Endothelial cell of umbilical vein (primary cell): ENCODE results near the gene HAGH. TPM values are rescaled to one million over a fixed set of nuclear protein-coding genes. Genes with fewer than 3 reads are reported as not detected.

ENCODE experiments used
- BruUV-seq: library from RNA; stranded (reverse); fragments of 400-500 nt; replicated peaks from 2 replicates; lab custom pipeline; 2021; lab: Mats Ljungman, UMichigan
- CTCF ChIA-PET: fragments of 300-600, 350-600 bp; sonication (Branson Sonifier 250); formaldehyde crosslinking; loops from one replicate; lab custom pipeline; 2021; ENCODE audit warnings: antibody characterized with exemption, inconsistent platforms; lab: Charles Lee
- POLR2A ChIA-PET: fragments of 300-600, 350-600 bp; sonication (Branson Sonifier 250); formaldehyde crosslinking; loops from one replicate; lab custom pipeline; 2021; ENCODE audit warnings: antibody characterized with exemption, inconsistent platforms; lab: Charles Lee
- DNase-seq: peaks from one replicate; pipeline ENCODE4 v3.0.0-alpha.2; 2011; ENCODE audit warnings: low read depth, low spot score
- FAIRE-seq: peaks from 2 replicates; lab custom pipeline; 2011; peaks lifted over from hg19 to GRCh38; lab: Jason Lieb, UNC
- H2AFZ ChIP-seq: 2 replicates; pipeline ENCODE4 v1.6.0; 2012; ENCODE audit warnings: low read depth, low read length, control low read depth, inconsistent platforms
- H3K27ac ChIP-seq: 2 replicates; pipeline ENCODE4 v1.5.1; 2011; ENCODE audit warnings: low read depth, mild to moderate bottlenecking, control low read depth, low read length, moderate library complexity; ENCODE audit not compliant: insufficient read depth
- H3K27me3 ChIP-seq, 2 experiments: 2 replicates each; pipeline versions ENCODE4 v1.6.0 to v1.6.1; 2011; ENCODE audit warnings: low read length in 2 of 2, mixed read lengths in 1 of 2; ENCODE audit not compliant: control insufficient read depth in 2 of 2, insufficient read depth in 2 of 2
- H3K36me3 ChIP-seq, 2 experiments: 2 replicates in 1 of 2; 3 replicates in 1 of 2; pipeline ENCODE4 v1.5.1; 2011; ENCODE audit warnings: low read length in 2 of 2, mild to moderate bottlenecking in 1 of 2, moderate library complexity in 1 of 2; ENCODE audit not compliant: control insufficient read depth in 2 of 2, insufficient read depth in 2 of 2; ENCODE audit errors: extremely low read depth in 1 of 2
- H3K4me1 ChIP-seq: 3 replicates; pipeline ENCODE4 v1.5.1; 2011; ENCODE audit warnings: mild to moderate bottlenecking, low read length; ENCODE audit not compliant: control insufficient read depth, insufficient read depth; ENCODE audit errors: extremely low read depth
- H3K4me2 ChIP-seq: 2 replicates; pipeline ENCODE4 v1.6.1; 2011; ENCODE audit warnings: low read length, control low read depth, mixed read lengths; ENCODE audit not compliant: insufficient read depth
- H3K4me3 ChIP-seq, 3 experiments: fragments of 200-600 bp in 1 of 3; sonication (generic), shearing (Covaris generic) in 1 of 3; replicated peaks in 1 of 3; 2 replicates each; pipeline ENCODE4 v1.5.1; 2011 to 2016; ENCODE audit warnings: control low read depth in 3 of 3, low read length in 3 of 3, mild to moderate bottlenecking in 2 of 3, inconsistent platforms in 1 of 3, low read depth in 1 of 3, moderate library complexity in 1 of 3; ENCODE audit not compliant: insufficient read depth in 1 of 3
- H3K79me2 ChIP-seq: 2 replicates; pipeline ENCODE4 v1.6.0; 2012; ENCODE audit warnings: low read length, inconsistent platforms; ENCODE audit not compliant: control insufficient read depth, insufficient read depth
- H3K9ac ChIP-seq: replicated peaks from 2 replicates; pipeline ENCODE3; 2011; ENCODE audit warnings: low read length, control low read depth; ENCODE audit not compliant: insufficient read depth; ENCODE audit errors: extremely low read depth
- H3K9me1 ChIP-seq: replicated peaks from 3 replicates; pipeline ENCODE4 v1.6.0; 2011; ENCODE audit warnings: mild to moderate bottlenecking, low read length; ENCODE audit not compliant: control insufficient read depth, insufficient read depth; ENCODE audit errors: extremely low read depth
- H3K9me3 ChIP-seq: replicated peaks from 2 replicates; pipeline ENCODE4 v1.5.1; 2012; ENCODE audit warnings: low read length, inconsistent platforms; ENCODE audit not compliant: control insufficient read depth, insufficient read depth
- H4K20me1 ChIP-seq: replicated peaks from 2 replicates; pipeline ENCODE3; 2011; ENCODE audit warnings: mild to moderate bottlenecking, low read length; ENCODE audit not compliant: control insufficient read depth, insufficient read depth; ENCODE audit errors: extremely low read depth
- EZH2 ChIP-seq: IDR thresholded peaks from 2 replicates; pipeline ENCODE4 v1.6.1; 2012; ENCODE audit warnings: borderline replicate concordance, low read depth, mild to moderate bottlenecking, moderate library complexity, low read length, inconsistent platforms; ENCODE audit not compliant: severe bottlenecking
- FOS ChIP-seq: IDR thresholded peaks from 2 replicates; pipeline ENCODE4 v1.6.1; 2011; ENCODE audit warnings: mild to moderate bottlenecking, low read length, moderate library complexity, borderline replicate concordance; ENCODE audit not compliant: insufficient read depth
- GATA2 ChIP-seq: IDR thresholded peaks from 2 replicates; pipeline ENCODE4 v1.7.0; 2011; ENCODE audit warnings: low read depth, mild to moderate bottlenecking, moderate library complexity, mixed read lengths, low read length; ENCODE audit not compliant: insufficient read length, insufficient read depth
- JUN ChIP-seq: IDR thresholded peaks from 2 replicates; pipeline ENCODE4 v1.6.1; 2011; ENCODE audit warnings: borderline replicate concordance, low read depth; ENCODE audit not compliant: insufficient read length, insufficient read depth
- MYC ChIP-seq: IDR thresholded peaks from one replicate; pipeline ENCODE4 v1.6.1; 2011; ENCODE audit warnings: mild to moderate bottlenecking, low read depth, low read length
- POLR2A ChIP-seq: IDR thresholded peaks from 2 replicates; pipeline ENCODE4 v1.6.1; 2012; ENCODE audit warnings: low read depth, mild to moderate bottlenecking, control low read depth, low read length
- POLR2AphosphoS5 ChIP-seq: IDR thresholded peaks from 2 replicates; pipeline ENCODE4 v1.6.1; 2012; ENCODE audit warnings: low read depth, mild to moderate bottlenecking, control low read depth, low read length, moderate library complexity; ENCODE audit not compliant: insufficient read depth
- dilution Hi-C: fragments of 300-500 bp; cut with MboI; formaldehyde crosslinking; loops from one replicate; pipeline ENCODE4 v1.15.0; 2019; ENCODE audit warnings: low sequenced_read_pairs; ENCODE audit not compliant: extremely low pct_ligation_motif_present
- intact Hi-C: fragments of 100-400 bp; cut with micrococcal nuclease; formaldehyde crosslinking; loops from one replicate; pipeline ENCODE4 v1.10.0; 2022
- polyA plus RNA-seq, 4 experiments: library from polyadenylated mRNA; depleted of rRNA in 3 of 4; stranded (reverse) in 3 of 4; unstranded in 1 of 4; fragments of >200 nt; gene quantifications; 2 replicates each; pipeline versions ENCODE4 v1.2.1 to v1.2.3, GENCODE V29; 2011 to 2012; ENCODE audit warnings: missing spikeins in 1 of 4
- total RNA-seq: library from RNA; stranded (reverse); gene quantifications from 2 replicates; pipeline ENCODE4 v1.2.3, GENCODE V29; 2021
- TF ChIP-seq, protein P1 (sequence below), 2 donors: IDR thresholded peaks; 1 replicate in 1 of 2; 2 replicates in 1 of 2; pipeline ENCODE4 v1.5.1; 2011; ENCODE audit warnings: low read length in 2 of 2, mild to moderate bottlenecking in 2 of 2, moderate library complexity in 2 of 2, control low read depth in 1 of 2, inconsistent platforms in 1 of 2, low read depth in 1 of 2; ENCODE audit not compliant: insufficient read depth in 1 of 2; ENCODE audit errors: extremely low read depth in 1 of 2
- TF ChIP-seq, protein P2 (sequence below): IDR thresholded peaks from 2 replicates; pipeline ENCODE4 v1.6.1; 2011; ENCODE audit not compliant: insufficient read depth, insufficient read length

The HAGH gene
- total and polyA plus RNA-seq, 2 donors (not counting 3 experiments of a cell fraction or from before 2014, with no cell fraction given), result 54.3 to 84.2 TPM

DNA sequence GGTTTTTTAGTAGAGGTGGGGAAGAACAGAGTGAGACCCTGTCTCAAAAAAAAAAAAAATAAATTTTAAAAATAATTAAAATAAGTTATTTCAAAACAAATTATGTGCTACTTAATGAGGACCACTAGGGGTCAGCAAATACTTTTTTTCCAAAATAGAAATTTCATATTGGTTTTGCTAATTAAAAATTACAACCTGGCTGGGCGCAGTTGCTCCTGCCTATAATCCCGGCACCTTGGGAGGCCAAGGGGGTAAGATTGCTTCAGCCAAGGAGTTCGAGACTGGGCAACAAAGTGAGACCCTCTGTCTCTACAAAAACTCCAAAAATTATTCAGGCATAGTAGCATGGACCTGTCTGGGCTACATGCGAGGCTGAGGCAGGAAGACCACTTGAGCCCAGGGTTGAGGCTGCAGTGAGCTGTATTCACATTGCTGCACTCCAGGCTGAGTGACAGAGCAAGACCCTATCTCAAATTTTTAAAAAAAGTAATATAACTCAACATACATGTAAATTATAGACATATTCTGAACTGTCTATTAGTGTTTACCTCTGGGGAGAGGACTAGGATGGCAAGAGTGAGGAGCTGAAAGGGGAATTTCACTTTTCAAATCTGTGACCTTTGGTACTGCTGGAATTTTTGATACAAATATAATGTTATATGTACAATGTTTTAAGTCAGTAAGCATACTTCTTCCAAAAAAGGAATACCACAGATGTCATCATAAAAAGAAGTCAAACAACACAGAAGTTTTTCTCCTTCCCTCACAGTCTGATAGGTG, 37.2 kb upstream of the HAGH start:
- ChIA-PET CTCF (interaction anchor here (0.6 to 1.2 kb wide), 10 partner anchors 11 to 277 kb away, joined by 3 to 12 read pairs (median 4); no protein-coding TSS in a partner anchor), POLR2A (no interaction called here)
- Histone ChIP-seq H3K4me2 (no peak overlapping the region), H3K36me3 (no peaks in the 10 kb centered on the region), H3K4me1 (no peaks in the 10 kb centered on the region), H3K9me3 (no peaks in the 10 kb centered on the region), H3K9me1 (no peaks in the 10 kb centered on the region), H3K27ac (no peak overlapping the region), H3K27me3 (peaks cover 15 to 27% of the 10 kb centered on the region in 2 experiments), H3K79me2 (no peaks in the 10 kb centered on the region), H2AFZ (no peak overlapping the region), H3K9ac (no peak overlapping the region), H3K4me3 (no peak overlapping the region), H4K20me1 (no peaks in the 10 kb centered on the region)
- TF ChIP-seq, protein P1, sequence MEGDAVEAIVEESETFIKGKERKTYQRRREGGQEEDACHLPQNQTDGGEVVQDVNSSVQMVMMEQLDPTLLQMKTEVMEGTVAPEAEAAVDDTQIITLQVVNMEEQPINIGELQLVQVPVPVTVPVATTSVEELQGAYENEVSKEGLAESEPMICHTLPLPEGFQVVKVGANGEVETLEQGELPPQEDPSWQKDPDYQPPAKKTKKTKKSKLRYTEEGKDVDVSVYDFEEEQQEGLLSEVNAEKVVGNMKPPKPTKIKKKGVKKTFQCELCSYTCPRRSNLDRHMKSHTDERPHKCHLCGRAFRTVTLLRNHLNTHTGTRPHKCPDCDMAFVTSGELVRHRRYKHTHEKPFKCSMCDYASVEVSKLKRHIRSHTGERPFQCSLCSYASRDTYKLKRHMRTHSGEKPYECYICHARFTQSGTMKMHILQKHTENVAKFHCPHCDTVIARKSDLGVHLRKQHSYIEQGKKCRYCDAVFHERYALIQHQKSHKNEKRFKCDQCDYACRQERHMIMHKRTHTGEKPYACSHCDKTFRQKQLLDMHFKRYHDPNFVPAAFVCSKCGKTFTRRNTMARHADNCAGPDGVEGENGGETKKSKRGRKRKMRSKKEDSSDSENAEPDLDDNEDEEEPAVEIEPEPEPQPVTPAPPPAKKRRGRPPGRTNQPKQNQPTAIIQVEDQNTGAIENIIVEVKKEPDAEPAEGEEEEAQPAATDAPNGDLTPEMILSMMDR (IDR thresholded peaks at IDR 0.05; ENCODE audit: extremely low read depth in 1 of 2, insufficient read depth in 1 of 2, low read depth in 1 of 2, low read length in 2 of 2), result peak; percentile 30 to 32
- no peak for TF ChIP-seq EZH2
- intact Hi-C loops (loop anchor here (1.0 to 5.0 kb wide), 2 partner anchors 65 to 288 kb away; no protein-coding TSS in a partner anchor), dilution Hi-C loops (no loop called here)
- FAIRE-seq (peak; percentile 31), DNase-seq (peak; percentile 51)
- BruUV-seq, result no TSS peak

DNA sequence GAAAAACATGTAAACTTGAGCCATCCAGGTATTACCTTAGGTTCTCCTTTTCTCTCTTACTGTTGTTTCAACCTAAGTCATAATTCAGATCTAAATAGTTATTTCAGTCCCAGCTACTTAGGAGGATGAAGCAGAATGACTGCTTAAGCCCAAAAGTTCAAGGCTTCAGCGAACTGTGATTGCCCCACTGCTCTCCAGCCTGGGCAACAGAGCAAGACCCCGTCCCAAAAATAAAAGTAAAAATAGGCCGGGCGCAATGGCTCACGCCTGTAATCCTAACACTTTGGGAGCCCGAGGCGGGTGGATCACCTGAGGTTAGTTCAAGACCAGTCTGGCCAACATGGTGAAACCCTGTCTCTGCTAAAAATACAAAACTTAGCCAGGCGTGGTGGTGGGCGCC, 35.8 kb upstream of the HAGH start:
- TF ChIP-seq FOS (no peak), EZH2 (no peak), POLR2AphosphoS5 (no peak), MYC (no peak), GATA2 (no peak), POLR2A (no peak), JUN (no peak)
- TF ChIP-seq, protein P1 (IDR thresholded peaks at IDR 0.05; ENCODE audit: extremely low read depth in 1 of 2, insufficient read depth in 1 of 2, low read depth in 1 of 2, low read length in 2 of 2), result no peak
- TF ChIP-seq, protein P2, sequence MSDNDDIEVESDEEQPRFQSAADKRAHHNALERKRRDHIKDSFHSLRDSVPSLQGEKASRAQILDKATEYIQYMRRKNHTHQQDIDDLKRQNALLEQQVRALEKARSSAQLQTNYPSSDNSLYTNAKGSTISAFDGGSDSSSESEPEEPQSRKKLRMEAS, result no peak
- BruUV-seq, result no TSS peak
- H2AFZ ChIP-seq, result no peak overlapping the region
- no peak overlapping the region for H3K4me2 ChIP-seq
- POLR2A ChIA-PET, result no interaction called here
- dilution Hi-C loops (no loop called here), intact Hi-C loops (loop anchor here (5.0 kb wide), 1 partner anchor 290 kb away; no protein-coding TSS in a partner anchor)
- no peaks in the 10 kb centered on the region for H3K79me2 ChIP-seq
- H3K27ac ChIP-seq, result no peak overlapping the region
- no peaks in the 10 kb centered on the region for H4K20me1 ChIP-seq
- FAIRE-seq (no peak), DNase-seq (no peak)
- H3K9ac ChIP-seq, result no peak overlapping the region
- H3K27me3 ChIP-seq, result peaks cover 27 to 42% of the 10 kb centered on the region in 2 experiments
- H3K4me3 ChIP-seq, result no peak overlapping the region
- H3K4me1 ChIP-seq, result no peaks in the 10 kb centered on the region
- H3K9me3 ChIP-seq, result no peaks in the 10 kb centered on the region
- CTCF ChIA-PET, result interaction anchor here (0.6 to 1.9 kb wide), 5 partner anchors 9 to 279 kb away, joined by 3 to 5 read pairs (median 4); no protein-coding TSS in a partner anchor
- no peaks in the 10 kb centered on the region for H3K36me3 ChIP-seq
- no peaks in the 10 kb centered on the region for H3K9me1 ChIP-seq
